GM18505 (cell line): Measurements from ENCODE around the gene DIP2C.

Experiments
- ATAC-seq: cut with Tn5 transposase; IDR thresholded peaks from one replicate; pipeline ENCODE4 v1.9.1; 2021; ENCODE audit not compliant: unreplicated experiment
- POLR2A ChIP-seq: IDR thresholded peaks from 4 replicates; pipeline ENCODE4 v1.6.1; 2011; ENCODE audit warnings: borderline replicate concordance; ENCODE audit not compliant: insufficient read depth, insufficient read length; ENCODE audit errors: extremely low read depth

DIP2C gene

DNA sequence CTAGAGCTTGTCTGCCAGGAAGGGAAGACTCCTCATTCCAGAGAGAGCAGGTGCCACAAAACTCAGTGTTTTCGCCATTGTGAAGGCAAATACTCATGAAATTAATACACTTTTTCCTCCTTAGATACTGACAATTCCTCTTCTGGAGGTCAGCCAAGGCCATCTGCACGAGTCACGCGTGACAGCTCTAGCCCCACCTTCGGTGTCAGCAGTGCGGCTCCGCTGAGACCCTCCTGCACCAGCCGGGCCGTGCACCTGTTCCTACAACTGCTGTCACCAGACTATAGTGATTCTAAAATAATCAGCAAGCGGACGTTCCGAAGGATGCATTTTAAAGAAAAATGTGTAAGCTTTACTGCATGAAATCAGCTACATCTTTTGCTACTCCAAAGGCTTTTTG, 127.7 kb downstream of the DIP2C start:
- no peak for TF ChIP-seq POLR2A
- ATAC-seq, result no peak

- no peak for ATAC-seq
- TF ChIP-seq POLR2A, result no peak
Measured at GRCh38 chr10:560314-560992, 129.0 kb downstream of the DIP2C start.

GRCh38 chr10:559767-560047, 129.8 kb downstream of the DIP2C start:
- no peak for TF ChIP-seq POLR2A
- ATAC-seq, result no peak

GRCh38 chr10:558891-559766, 130.3 kb downstream of the DIP2C start:
- no peak for ATAC-seq
- TF ChIP-seq POLR2A, result no peak

GRCh38 chr10:558364-558763, 131.1 kb downstream of the DIP2C start:
- no peak for TF ChIP-seq POLR2A
- ATAC-seq, result no peak

DNA sequence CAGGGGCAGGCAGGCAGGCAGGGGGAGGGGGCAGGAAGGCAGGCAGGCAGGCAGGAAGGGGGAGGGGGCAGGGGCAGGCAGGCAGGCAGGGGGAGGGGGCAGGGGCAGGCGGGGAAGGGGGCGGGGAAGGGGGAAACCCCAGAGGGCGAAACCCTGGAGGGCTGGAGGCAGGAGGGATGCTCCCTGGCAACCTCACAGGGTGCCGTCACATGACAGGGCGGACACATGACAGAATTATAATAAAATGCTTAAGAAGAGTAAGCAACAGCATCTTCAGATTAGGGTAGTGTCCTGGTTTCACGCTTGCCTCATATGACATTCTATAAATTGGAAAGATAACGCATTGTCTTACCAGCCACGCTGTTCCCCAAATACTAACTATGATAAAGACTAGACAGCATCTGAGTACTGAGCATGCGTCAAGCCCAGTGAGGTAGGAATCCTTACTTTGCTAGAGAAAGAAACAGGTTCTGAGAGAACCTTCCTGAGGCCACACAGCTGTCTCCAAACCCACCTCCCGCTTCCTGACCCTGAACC, 131.6 kb downstream of the DIP2C start:
- ATAC-seq, result no peak
- TF ChIP-seq POLR2A, result no peak

GRCh38 chr10:556971-557637, 132.4 kb downstream of the DIP2C start:
- ATAC-seq, result no peak
- no peak for TF ChIP-seq POLR2A

- no peak for ATAC-seq
- no peak for TF ChIP-seq POLR2A
Measured at GRCh38 chr10:555682-556350, 133.7 kb downstream of the DIP2C start.

DNA sequence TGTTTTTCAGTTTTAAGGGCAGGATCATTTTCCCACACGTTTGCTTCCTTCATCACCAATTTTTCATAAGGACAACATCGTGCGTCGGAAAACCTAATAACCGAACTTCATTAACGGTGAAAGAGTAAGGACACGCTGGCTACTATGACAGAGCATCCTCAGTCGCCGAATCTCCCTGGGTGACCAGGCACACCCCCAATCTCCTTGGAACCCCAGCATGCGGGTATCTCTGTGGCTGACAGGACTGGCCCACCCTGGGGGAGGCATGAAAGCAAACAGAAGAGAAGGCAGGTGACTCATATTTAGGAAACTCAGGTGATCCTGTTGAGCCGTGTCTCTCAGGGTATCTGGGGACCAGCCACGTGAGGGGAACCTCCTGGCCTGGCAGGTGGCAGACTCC, 134.2 kb downstream of the DIP2C start:
- no peak for TF ChIP-seq POLR2A
- ATAC-seq, result no peak

DNA sequence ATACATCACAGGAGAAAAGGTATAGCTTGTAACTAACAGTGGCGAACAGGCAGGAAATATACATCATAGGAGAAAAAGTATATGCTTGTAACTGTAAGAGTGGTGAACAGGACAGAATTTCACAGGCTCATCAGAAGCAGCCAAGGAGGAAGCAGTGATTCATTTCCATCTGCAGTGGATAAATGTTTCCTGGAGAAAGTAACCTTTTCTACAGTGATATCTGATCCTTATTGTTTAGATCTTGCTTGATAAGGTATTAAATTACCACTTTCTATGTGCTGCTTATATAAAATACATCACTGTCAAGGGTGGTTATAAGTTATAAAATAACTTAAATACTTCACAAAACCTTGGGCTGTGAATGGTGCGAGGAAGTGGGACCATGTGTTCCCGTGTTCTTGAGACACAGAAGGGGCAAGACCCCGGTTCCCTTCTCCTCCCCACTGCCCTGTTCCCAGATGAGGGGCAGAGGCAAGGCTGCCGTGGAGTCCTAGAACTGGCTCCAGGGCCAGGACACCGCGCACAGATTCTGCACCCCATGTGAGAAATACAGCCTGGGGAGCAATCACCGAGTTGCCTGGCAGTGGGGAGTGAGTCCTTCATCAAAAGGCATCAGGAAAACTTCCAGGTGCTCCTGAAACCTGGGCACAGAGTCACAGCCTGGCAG, 135.2 kb downstream of the DIP2C start:
- no peak for TF ChIP-seq POLR2A
- no peak for ATAC-seq

GRCh38 chr10:553233-553632, 136.2 kb downstream of the DIP2C start:
- no peak for ATAC-seq
- no peak for TF ChIP-seq POLR2A

- no peak for TF ChIP-seq POLR2A
- ATAC-seq, result no peak
Measured at GRCh38 chr10:552679-553078, 136.8 kb downstream of the DIP2C start.
